Colonic mucosa (tissue), 4 donors: ENCODE data around the gene VPS35. TPM values are rescaled to one million over a fixed set of nuclear protein-coding genes. Genes with fewer than 3 reads are reported as not detected.

Experiments used
- DNase-seq: peaks from one replicate; pipeline ENCODE4 v3.0.0-alpha.2; 2020
- H3K27ac ChIP-seq: fragments of 200-600 bp; one replicate; pipeline ENCODE4 v1.8.0; 2021
- H3K27me3 ChIP-seq: fragments of 200-600 bp; one replicate; pipeline ENCODE4 v1.8.0; 2021
- H3K36me3 ChIP-seq: fragments of 200-600 bp; one replicate; pipeline ENCODE4 v1.8.0; 2021
- H3K4me1 ChIP-seq: fragments of 200-600 bp; one replicate; pipeline ENCODE4 v1.8.0; 2021; ENCODE audit warnings: mild to moderate bottlenecking
- H3K4me3 ChIP-seq: fragments of 200-600 bp; one replicate; pipeline ENCODE4 v1.8.0; 2021
- H3K9ac ChIP-seq, 2 donors: one replicate each; pipeline ENCODE4 v1.7.0; 2013; ENCODE audit warnings: control low read depth in 2 of 2, low read depth in 2 of 2, low read length in 2 of 2
- H3K9me3 ChIP-seq: fragments of 200-600 bp; one replicate; pipeline ENCODE4 v1.8.0; 2021
- intact Hi-C: fragments of 100-400 bp; cut with DNase I; formaldehyde crosslinking; loops from one replicate; pipeline ENCODE4 v1.14.1; 2022
- total RNA-seq, 2 donors: library from RNA; stranded (reverse); fragmentation: NEBNext Ultra II Directional in 1 of 2; extraction: Animal tissue kit (Norgen Biotek cat#: 25700) in 1 of 2; gene quantifications; one replicate each; pipeline ENCODE4 v1.2.1, GENCODE V29; 2021
- TF ChIP-seq, protein P1 (sequence below): fragments of 200-600 bp; IDR thresholded peaks from one replicate; pipeline ENCODE4 v1.8.0; 2022; ENCODE audit warnings: antibody characterized with exemption, mild to moderate bottlenecking
- donor health status: healthy.
- donor health status: DM: no; HTN: no; CAD: no.
- donor health status: DM: no; HTN: no; CAD: no.

Gene VPS35
- total RNA-seq, 2 donors from 2014 or later: 121 to 124 TPM

DNA sequence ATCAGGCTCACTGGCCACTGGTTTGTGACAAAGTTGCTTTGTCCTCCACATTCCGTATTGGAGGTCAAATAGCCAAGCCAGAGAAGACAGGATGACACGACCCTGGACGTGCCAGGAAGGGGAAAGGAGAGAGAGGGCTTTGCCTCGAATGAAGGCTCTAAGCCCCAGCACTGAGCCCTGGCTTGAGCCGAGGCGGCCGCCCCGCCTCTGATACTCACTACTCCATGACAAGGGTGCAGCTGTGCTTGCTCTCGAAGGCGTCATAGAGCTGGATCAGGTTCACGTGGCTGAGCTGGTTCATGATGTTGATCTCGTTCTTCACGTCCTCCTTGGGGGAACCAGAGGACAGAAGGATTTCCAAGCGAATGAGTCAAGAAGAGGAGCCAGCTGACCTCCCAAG lies 39.8 kb upstream of the VPS35 start:
- Histone ChIP-seq H3K9ac (no peak overlapping the region), H3K9me3 (no peaks in the 10 kb centered on the region), H3K27ac (no peak overlapping the region), H3K4me3 (no peak overlapping the region), H3K4me1 (no peaks in the 10 kb centered on the region), H3K36me3 (no peaks in the 10 kb centered on the region), H3K27me3 (no peaks in the 10 kb centered on the region)
- intact Hi-C loops: no loop called here
- TF ChIP-seq, protein P1, sequence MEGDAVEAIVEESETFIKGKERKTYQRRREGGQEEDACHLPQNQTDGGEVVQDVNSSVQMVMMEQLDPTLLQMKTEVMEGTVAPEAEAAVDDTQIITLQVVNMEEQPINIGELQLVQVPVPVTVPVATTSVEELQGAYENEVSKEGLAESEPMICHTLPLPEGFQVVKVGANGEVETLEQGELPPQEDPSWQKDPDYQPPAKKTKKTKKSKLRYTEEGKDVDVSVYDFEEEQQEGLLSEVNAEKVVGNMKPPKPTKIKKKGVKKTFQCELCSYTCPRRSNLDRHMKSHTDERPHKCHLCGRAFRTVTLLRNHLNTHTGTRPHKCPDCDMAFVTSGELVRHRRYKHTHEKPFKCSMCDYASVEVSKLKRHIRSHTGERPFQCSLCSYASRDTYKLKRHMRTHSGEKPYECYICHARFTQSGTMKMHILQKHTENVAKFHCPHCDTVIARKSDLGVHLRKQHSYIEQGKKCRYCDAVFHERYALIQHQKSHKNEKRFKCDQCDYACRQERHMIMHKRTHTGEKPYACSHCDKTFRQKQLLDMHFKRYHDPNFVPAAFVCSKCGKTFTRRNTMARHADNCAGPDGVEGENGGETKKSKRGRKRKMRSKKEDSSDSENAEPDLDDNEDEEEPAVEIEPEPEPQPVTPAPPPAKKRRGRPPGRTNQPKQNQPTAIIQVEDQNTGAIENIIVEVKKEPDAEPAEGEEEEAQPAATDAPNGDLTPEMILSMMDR: no peak
- DNase-seq: no peak

- no peaks in the 10 kb centered on the region for H3K9me3 ChIP-seq
- no peak overlapping the region for H3K4me3 ChIP-seq
- H3K27ac ChIP-seq: no peak overlapping the region
- no peaks in the 10 kb centered on the region for H3K27me3 ChIP-seq
- DNase-seq: no peak
- H3K4me1 ChIP-seq: no peaks in the 10 kb centered on the region
- H3K36me3 ChIP-seq: no peaks in the 10 kb centered on the region
- no peak overlapping the region for H3K9ac ChIP-seq
- TF ChIP-seq, protein P1: no peak
- intact Hi-C loops: no loop called here
Observed at GRCh38 chr16:46727630-46728029, 38.7 kb upstream of the VPS35 start.

DNA sequence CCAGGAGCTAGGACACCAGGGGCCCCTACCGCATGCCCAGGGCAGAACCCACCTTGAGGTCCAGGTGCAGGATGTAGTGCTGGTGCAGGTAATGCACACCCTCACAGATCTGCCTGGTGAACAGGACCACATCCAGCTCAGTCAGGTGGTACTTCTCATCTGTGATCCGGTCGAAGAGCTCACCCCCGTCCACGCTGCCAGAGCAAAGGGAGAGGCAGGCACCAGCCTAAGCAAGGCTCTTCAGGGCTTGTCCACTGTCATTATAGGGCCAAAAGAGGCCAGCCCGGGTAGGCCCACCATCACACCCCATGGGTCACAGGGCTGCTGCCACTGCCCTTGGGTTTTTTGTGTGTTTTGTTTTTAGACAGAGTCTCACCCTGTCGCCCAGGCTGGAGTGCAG lies 38.2 kb upstream of the VPS35 start:
- H3K4me3 ChIP-seq: no peak overlapping the region
- no peak for DNase-seq

GRCh38 chr16:46721885-46722284 lies 32.9 kb upstream of the VPS35 start:
- DNase-seq: no peak
- Histone ChIP-seq H3K27ac (no peak overlapping the region), H3K9ac (no peak overlapping the region), H3K27me3 (no peaks in the 10 kb centered on the region), H3K36me3 (no peaks in the 10 kb centered on the region), H3K9me3 (no peaks in the 10 kb centered on the region), H3K4me1 (no peaks in the 10 kb centered on the region), H3K4me3 (no peak overlapping the region)
- intact Hi-C loops: no loop called here
- TF ChIP-seq, protein P1: no peak

More for the DNA sequence above, 38.2 kb upstream of the VPS35 start:
- Histone ChIP-seq H3K27me3 (no peaks in the 10 kb centered on the region), H3K4me1 (no peaks in the 10 kb centered on the region), H3K9me3 (no peaks in the 10 kb centered on the region), H3K27ac (no peak overlapping the region), H3K9ac (no peak overlapping the region), H3K36me3 (no peaks in the 10 kb centered on the region)
- TF ChIP-seq, protein P1: no peak
- intact Hi-C loops: no loop called here

- no peak for DNase-seq
- Histone ChIP-seq H3K36me3 (no peaks in the 10 kb centered on the region), H3K27me3 (no peaks in the 10 kb centered on the region), H3K4me1 (no peaks in the 10 kb centered on the region), H3K9ac (no peak overlapping the region), H3K27ac (no peak overlapping the region), H3K4me3 (no peak overlapping the region), H3K9me3 (no peaks in the 10 kb centered on the region)
- intact Hi-C loops: no loop called here
- TF ChIP-seq, protein P1: no peak
Observed at GRCh38 chr16:46720619-46721018, 31.6 kb upstream of the VPS35 start.

- TF ChIP-seq, protein P1: no peak
- H3K4me3 ChIP-seq: no peak overlapping the region
Observed at GRCh38 chr16:46719528-46719927, 30.6 kb upstream of the VPS35 start.

More at GRCh38 chr16:46719528-46719927, 30.6 kb upstream of the VPS35 start:
- Histone ChIP-seq H3K4me1 (no peaks in the 10 kb centered on the region), H3K27me3 (no peaks in the 10 kb centered on the region), H3K36me3 (no peaks in the 10 kb centered on the region), H3K9ac (no peak overlapping the region), H3K27ac (no peak overlapping the region), H3K9me3 (no peaks in the 10 kb centered on the region)
- no peak for DNase-seq
- intact Hi-C loops: no loop called here
